ENCODE data around the gene SURF6. TPM values are rescaled to one million over a fixed set of nuclear protein-coding genes. Genes with fewer than 3 reads are reported as not detected.

SURF6 gene
- total RNA-seq, 4 donors from 2014 or later: 21.6 to 36.3 (median 31.5) TPM

DNA sequence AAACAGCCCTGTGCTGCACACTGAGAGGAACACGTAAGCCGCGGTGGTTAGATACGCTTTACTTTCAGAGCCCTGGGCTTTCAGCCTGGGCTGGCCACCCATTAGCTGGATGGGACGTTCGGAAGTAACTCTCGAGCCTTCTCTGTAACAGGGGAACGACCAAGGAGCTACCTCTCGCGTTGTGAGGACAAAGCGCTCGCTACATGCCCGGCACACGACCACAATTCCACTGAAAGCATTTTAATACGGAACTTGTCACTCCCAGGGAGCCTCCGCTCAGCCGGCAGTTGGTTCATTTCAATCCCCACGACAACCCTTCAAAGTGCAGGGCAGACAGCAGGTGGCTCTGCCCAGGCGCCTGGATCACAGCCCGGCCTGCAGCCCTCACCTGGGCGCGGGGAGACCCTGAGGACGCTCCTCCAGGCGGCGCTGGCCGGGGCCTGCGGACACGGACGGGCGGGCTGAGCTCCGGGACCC, 19.9 kb upstream of the SURF6 start:
- Histone ChIP-seq H3K27me3 (no peaks in the 10 kb centered on the region), H3K9me3 (no peaks in the 10 kb centered on the region), H3K36me3 (peaks cover 0 to 64% (median 9%) of the 10 kb centered on the region in 3 donors), H3K4me3 (peak overlapping the region; percentile 71 to 90 (median 86)), H3K4me1 (peaks cover 0 to 59% (median 22%) of the 10 kb centered on the region in 4 donors), H3K27ac (peak overlapping the region in 3 of 4 donors; percentile 28 to 85 (median 78))
- no peak for DNase-seq (ENCODE audit: low spot score in 2 of 2)
- 1% methylated on average over 17 of the region's 31 CpGs for WGBS, 2 donors
- no peak for TF ChIP-seq POLR2A (IDR thresholded peaks at IDR 0.05)
- TF ChIP-seq, protein P1, sequence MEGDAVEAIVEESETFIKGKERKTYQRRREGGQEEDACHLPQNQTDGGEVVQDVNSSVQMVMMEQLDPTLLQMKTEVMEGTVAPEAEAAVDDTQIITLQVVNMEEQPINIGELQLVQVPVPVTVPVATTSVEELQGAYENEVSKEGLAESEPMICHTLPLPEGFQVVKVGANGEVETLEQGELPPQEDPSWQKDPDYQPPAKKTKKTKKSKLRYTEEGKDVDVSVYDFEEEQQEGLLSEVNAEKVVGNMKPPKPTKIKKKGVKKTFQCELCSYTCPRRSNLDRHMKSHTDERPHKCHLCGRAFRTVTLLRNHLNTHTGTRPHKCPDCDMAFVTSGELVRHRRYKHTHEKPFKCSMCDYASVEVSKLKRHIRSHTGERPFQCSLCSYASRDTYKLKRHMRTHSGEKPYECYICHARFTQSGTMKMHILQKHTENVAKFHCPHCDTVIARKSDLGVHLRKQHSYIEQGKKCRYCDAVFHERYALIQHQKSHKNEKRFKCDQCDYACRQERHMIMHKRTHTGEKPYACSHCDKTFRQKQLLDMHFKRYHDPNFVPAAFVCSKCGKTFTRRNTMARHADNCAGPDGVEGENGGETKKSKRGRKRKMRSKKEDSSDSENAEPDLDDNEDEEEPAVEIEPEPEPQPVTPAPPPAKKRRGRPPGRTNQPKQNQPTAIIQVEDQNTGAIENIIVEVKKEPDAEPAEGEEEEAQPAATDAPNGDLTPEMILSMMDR (IDR thresholded peaks at IDR 0.05): no peak
- TF ChIP-seq EP300 (IDR thresholded peaks at IDR 0.05): no peak

DNA sequence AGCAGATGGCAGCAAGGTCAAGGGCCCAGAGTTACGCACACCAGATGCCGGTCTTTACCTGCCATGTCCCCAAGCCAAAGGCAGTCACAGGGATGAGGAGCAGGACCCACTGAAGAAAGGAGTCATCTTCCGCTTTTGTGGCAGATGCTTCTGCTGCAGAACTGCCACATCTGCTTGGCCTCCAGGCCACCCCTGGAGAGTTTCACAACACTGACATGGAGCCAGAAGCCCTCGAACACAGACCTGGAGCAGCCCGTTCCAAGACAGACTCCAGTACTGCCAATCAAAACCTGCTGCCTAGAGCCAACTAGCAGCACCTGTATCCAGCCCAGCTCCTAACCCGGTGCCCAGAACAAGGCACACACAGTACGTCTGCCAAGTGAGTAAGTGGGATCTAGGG, 18.8 kb upstream of the SURF6 start:
- 87 to 93% methylated on average over 6 to 7 of the region's 7 CpGs for WGBS, 2 donors
- H3K36me3 ChIP-seq: peaks cover 0 to 64% (median 20%) of the 10 kb centered on the region in 3 donors

DNA sequence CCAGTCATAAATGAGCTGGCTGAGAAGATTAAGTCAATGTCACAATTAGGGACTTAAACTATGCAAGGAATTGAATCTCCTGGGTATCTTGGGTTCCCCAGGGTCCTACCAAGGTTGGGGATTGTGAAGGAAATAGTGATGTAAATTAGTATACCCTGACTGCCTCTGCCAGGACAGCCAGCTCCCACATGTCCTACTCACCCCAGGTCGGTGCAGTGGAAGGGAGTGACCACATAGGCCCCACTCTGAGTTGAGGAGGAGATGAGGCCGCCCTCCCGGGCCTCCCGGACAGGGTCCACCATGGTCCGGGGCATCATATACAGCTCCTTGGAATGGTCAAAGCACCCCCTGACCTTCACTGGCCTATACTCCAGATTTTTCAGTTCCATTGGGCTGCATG, 17.6 kb upstream of the SURF6 start:
- peaks cover 0 to 59% (median 27%) of the 10 kb centered on the region in 3 donors for H3K36me3 ChIP-seq
- no peaks in the 10 kb centered on the region for H3K9me3 ChIP-seq
- DNase-seq (ENCODE audit: low spot score in 2 of 2): no peak
- TF ChIP-seq, protein P1 (IDR thresholded peaks at IDR 0.05): no peak
- no peak for TF ChIP-seq EP300 (IDR thresholded peaks at IDR 0.05)
- no peak for TF ChIP-seq POLR2A (IDR thresholded peaks at IDR 0.05)
- WGBS, 2 donors: 82% methylated on average over 5 of the region's 5 CpGs
- no peak overlapping the region for H3K4me3 ChIP-seq
- peaks cover 0 to 66% (median 35%) of the 10 kb centered on the region in 4 donors for H3K4me1 ChIP-seq
- H3K27me3 ChIP-seq: no peaks in the 10 kb centered on the region
- no peak overlapping the region for H3K27ac ChIP-seq

More for the DNA sequence above, 18.8 kb upstream of the SURF6 start:
- no peak for DNase-seq (ENCODE audit: low spot score in 2 of 2)
- Histone ChIP-seq H3K4me1 (peaks cover 0 to 66% (median 24%) of the 10 kb centered on the region in 4 donors), H3K27me3 (no peaks in the 10 kb centered on the region), H3K9me3 (no peaks in the 10 kb centered on the region), H3K27ac (no peak overlapping the region), H3K4me3 (no peak overlapping the region)
- no peak for TF ChIP-seq EP300 (IDR thresholded peaks at IDR 0.05)
- TF ChIP-seq, protein P1 (IDR thresholded peaks at IDR 0.05): no peak
- no peak for TF ChIP-seq POLR2A (IDR thresholded peaks at IDR 0.05)

DNA sequence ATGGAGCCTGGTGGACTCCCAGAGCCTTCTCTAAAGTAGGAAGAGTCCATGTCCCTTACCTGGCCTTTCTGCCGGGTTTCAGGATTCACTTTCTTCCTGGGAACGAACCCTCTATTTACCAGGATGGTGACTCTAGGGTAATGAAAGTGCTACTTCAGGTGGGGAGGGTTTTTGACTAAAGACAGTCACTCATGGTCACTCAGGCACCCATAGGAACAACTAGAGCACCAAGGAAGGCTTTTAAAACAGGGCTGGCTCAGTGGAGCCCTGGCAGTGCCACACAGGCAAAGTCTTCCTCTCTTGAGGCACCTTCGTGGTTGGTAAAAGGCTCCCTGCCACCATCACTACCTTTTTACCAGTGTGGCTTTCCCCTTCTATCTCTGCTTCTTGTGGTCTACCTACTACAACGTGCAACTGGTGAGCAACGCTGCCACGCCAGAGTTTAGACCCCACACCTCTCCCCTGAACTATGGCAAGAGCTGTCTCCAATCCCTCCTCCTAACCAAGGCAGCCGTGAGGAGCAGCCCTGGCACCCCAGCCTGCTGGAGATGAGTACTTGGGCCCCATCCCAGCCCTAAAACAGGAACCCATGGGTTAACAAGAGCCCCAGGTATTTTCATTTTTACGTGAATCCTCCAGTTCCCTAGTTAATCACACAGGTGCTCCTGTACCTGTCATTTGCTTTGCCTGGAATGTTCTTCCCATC, 16.8 kb upstream of the SURF6 start:
- 74 to 79% methylated on average over 8 of the region's 8 CpGs for WGBS, 2 donors
- H3K9me3 ChIP-seq: no peaks in the 10 kb centered on the region
- H3K4me3 ChIP-seq: no peak overlapping the region
- peaks cover 0 to 58% (median 27%) of the 10 kb centered on the region in 3 donors for H3K36me3 ChIP-seq
- H3K27ac ChIP-seq: no peak overlapping the region
- DNase-seq (ENCODE audit: low spot score in 2 of 2): no peak
- H3K4me1 ChIP-seq: peaks cover 0 to 58% (median 34%) of the 10 kb centered on the region in 4 donors
- TF ChIP-seq, protein P1 (IDR thresholded peaks at IDR 0.05): no peak
- TF ChIP-seq POLR2A (IDR thresholded peaks at IDR 0.05): no peak
- TF ChIP-seq EP300 (IDR thresholded peaks at IDR 0.05): no peak
- H3K27me3 ChIP-seq: no peaks in the 10 kb centered on the region

DNA sequence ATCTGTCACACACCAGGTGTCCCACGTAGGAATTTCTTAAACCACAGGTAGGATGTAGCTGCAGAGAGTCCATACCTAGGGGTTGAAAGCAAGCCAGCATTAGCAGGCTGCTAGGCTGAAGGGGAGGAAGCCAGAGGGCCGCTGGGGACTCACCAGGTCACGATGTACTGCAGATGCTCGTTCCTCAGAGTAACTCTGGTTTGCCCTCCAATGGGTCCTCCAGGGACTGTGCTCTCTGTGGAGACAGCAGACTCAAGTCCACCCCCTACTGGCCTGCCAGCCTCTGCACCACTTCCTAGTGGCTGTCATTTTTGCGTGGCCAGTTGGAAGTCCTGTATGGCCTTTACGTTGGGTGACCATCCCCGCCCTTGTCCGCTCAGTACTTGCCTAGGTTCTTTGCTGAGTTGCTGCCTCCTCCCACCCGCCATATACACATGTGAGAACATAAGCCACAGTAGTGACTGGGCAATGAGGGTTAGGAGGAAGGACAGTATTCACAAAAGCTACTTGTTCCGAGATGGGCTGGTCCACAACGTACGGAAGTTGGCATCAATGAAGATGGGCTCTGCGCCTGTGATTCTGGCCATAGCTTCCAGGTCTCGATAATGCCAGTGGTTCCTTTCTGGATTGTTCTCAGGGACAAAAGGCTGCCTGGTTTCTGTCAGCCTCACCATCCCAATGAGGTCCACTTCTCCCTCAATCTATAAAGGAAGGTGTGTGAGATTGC, 16.1 kb upstream of the SURF6 start:
- no peak for DNase-seq (ENCODE audit: low spot score in 2 of 2)
- H3K4me3 ChIP-seq: no peak overlapping the region
- peaks cover 0 to 54% (median 28%) of the 10 kb centered on the region in 4 donors for H3K4me1 ChIP-seq
- TF ChIP-seq POLR2A (IDR thresholded peaks at IDR 0.05) (no peak), EP300 (IDR thresholded peaks at IDR 0.05) (no peak)
- TF ChIP-seq, protein P1 (IDR thresholded peaks at IDR 0.05): peak in 2 of 5 experiments; percentile 12 to 20
- H3K27ac ChIP-seq: peak overlapping the region in 1 of 4 donors; percentile 44
- H3K9me3 ChIP-seq: no peaks in the 10 kb centered on the region
- WGBS, 2 donors: 71 to 75% methylated on average over 14 of the region's 14 CpGs
- H3K27me3 ChIP-seq: no peaks in the 10 kb centered on the region
- H3K36me3 ChIP-seq: peaks cover 0 to 58% (median 27%) of the 10 kb centered on the region in 3 donors
